ENCODE measurements around the gene F2RL1.
"Not testable (repeated sequence)": the region's sequence is repeated elsewhere in the genome, so short reads cannot be mapped to it uniquely, and the experiment has no call there.

F2RL1 gene

GRCh38 chr5:76851728-76852369 is 33.0 kb downstream of the F2RL1 start:
- no peak for DNase-seq

GRCh38 chr5:76852772-76853171 is 33.9 kb downstream of the F2RL1 start:
- DNase-seq: no peak

GRCh38 chr5:76853741-76854140 is 34.9 kb downstream of the F2RL1 start:
- not testable (repeated sequence) for DNase-seq

DNA sequence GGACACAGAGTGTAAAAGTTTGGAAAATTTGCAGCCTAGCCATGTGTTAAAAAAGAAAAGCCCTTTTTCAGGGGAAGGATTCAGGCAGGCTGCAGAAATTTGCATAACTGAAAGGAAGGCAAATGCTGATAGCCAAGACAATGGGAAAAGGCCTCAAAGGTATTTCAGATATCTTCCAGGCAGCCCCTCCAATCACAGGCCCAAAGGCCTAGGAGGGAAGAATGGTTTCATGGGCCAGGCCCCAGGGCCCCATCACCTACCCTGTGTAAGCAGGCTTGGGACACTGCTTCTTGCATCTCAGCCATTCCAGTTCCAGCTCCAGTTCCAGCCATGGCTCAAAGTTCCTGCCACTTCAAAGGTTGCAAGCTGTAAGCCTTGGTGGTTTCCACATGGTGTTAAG is 35.8 kb downstream of the F2RL1 start:
- DNase-seq: no peak

DNA sequence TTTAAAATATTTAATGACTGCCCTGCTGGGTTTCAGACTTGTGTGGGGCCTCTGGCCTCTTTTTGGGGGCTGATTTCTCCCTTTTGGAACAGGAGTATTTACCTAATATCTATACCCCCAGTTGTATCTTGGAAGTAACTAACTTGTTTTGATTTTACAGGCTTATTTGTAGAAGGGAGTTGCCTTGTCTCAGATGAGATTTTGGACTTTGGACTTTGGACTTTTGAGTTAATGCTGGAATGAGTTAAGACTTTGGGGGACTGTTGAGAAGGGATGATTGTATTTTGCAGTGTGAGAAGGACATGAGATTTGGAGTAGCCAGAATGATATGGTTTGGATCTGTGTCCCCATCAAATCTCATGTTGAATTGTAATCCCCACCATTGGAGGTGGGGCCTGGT is 36.7 kb downstream of the F2RL1 start:
- DNase-seq: not testable (repeated sequence)

DNA sequence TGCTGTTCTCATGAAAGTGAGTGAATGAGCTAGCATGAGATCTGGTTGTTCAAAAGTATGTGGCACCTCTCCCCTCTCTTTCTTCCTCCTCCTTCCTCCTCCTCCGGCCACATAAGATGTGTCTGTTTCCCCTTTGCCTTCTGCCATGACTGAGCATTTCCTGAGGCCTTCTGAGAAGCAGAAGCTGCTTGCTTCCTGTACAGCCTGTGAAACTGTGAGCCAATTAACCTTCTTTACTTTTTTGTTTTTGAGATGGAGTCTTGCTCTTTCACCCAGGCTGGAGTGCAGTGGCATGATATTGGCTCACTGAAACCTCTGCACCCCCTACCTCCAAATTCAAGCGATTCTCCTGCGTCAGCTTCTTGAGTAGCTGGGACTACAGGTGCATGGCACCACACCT is 37.1 kb downstream of the F2RL1 start:
- no peak for DNase-seq

- DNase-seq: not testable (repeated sequence)
These were observed 38.0 kb downstream of the F2RL1 start for GRCh38 chr5:76856800-76857199.

GRCh38 chr5:76859591-76860247 is 40.9 kb downstream of the F2RL1 start:
- no peak for DNase-seq

GRCh38 chr5:76861612-76862011 is 42.8 kb downstream of the F2RL1 start:
- no peak for DNase-seq

GRCh38 chr5:76863001-76863400 is 44.2 kb downstream of the F2RL1 start:
- no peak for DNase-seq

DNA sequence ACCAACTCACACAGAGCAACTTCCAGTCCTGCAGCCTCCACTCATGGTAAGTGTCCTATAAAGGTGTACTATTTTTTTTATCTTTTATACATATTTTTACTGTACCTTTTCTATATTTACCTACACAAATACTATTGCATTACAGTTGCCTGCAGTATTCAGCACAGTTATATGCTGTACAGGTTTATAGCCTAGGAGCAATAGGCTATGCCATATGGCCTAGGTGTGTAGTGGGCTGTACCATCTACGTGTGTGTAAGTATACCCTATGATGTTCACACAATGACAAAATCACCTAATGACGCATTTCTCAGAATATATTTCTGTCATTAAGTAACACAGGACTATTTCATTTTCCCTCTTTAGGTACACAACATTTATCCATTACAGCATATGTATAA is 47.7 kb downstream of the F2RL1 start:
- DNase-seq: no peak

GRCh38 chr5:76867038-76867437 is 48.2 kb downstream of the F2RL1 start:
- DNase-seq: no peak

GRCh38 chr5:76867827-76868693 is 49.2 kb downstream of the F2RL1 start:
- DNase-seq: peak; percentile 59

GRCh38 chr5:76870046-76870445 is 51.2 kb downstream of the F2RL1 start:
- DNase-seq: no peak

- DNase-seq: peak; percentile 96
These were observed 55.3 kb downstream of the F2RL1 start for GRCh38 chr5:76874088-76874581.

Data from NCI-H1436 treated with DMSO at 0.1 percent for 48 hours (cell line).